Measurements from ENCODE around the gene RNF115. TPM values are rescaled to one million over a fixed set of nuclear protein-coding genes. Genes with fewer than 3 reads are reported as not detected.

Gene RNF115
- total RNA-seq, 6 experiments from 2014 or later, result 5.3 to 10.3 (median 8.0) TPM

DNA sequence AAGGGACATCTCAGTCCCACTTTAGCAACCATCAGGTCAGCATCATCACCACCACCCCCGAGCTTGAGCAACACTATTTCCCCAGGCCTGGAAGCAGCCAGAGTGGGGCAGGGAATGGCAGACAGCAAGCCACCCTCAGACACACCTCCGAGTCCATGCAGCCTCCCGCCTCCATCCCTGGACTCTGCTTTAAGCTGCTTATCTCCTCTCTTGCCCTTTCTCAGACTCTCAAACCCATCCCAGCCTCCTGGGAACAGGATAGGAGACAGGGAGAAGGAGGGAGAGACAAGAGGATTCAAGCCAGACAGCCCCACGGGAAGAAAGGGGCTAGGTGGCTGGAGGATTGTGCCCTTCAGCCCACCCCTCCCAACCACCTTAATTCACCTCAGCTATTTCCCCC lies 33.3 kb upstream of the RNF115 start:
- no CpG with 5 or more reads among the region's 4 CpGs for WGBS (ENCODE audit: insufficient coverage, low coverage, low lambda C conversion rate, missing lambda C conversion rate)
- intact Hi-C loops (cut with DNase I), result loop anchor here in 1 of 2 donors (10.0 kb wide), 1 partner anchor 48 kb away; no protein-coding TSS in a partner anchor

DNA sequence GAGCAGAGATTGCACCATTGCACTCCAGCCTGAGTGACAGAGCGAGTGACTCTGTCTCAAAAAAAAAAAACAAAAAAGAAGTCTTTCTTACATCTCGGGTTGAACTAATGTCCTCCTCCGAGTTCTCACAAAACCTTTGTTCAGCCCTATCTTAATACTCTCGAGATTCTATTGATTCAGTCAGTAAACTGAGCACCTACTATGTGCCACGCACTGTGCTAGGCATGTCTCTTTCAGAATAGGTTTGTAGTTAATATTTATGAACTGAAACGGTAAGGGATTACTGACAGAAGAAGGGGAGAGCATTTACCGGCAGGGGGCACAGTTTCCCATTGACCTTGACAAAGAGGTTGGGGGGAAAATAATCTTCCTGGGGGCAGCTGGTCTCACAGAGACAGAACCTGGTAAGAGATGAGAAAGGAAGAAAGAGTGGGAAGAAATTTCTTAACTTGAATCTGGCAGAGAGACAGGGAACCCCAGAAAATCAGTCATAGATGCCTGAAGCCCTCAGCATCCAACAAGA lies 31.6 kb upstream of the RNF115 start:
- H3K36me3 ChIP-seq, result peaks cover 0 to 46% (median 10%) of the 10 kb centered on the region in 4 donors
- no peak for ATAC-seq
- no peak overlapping the region for H3K27ac ChIP-seq
- 80% methylated on average over 7 of the region's 7 CpGs for WGBS (ENCODE audit: insufficient coverage, low coverage, low lambda C conversion rate, missing lambda C conversion rate)
- peaks cover 0 to 7% (median 0%) of the 10 kb centered on the region in 4 donors for H3K4me1 ChIP-seq
- H3K9me3 ChIP-seq, result no peaks in the 10 kb centered on the region
- intact Hi-C loops (cut with DNase I), result loop anchor here in 1 of 2 donors (10.0 kb wide), 1 partner anchor 49 kb away; no protein-coding TSS in a partner anchor
- H3K4me3 ChIP-seq, result no peak overlapping the region
- no peak for DNase-seq
- H3K27me3 ChIP-seq, result no peaks in the 10 kb centered on the region
- TF ChIP-seq POLR2A (IDR thresholded peaks at IDR 0.05) (no peak), CTCF (IDR thresholded peaks at IDR 0.05) (no peak)

More for the DNA sequence above, 33.3 kb upstream of the RNF115 start:
- Histone ChIP-seq H3K27ac (no peak overlapping the region), H3K27me3 (no peaks in the 10 kb centered on the region), H3K36me3 (peaks cover 0 to 38% (median 6%) of the 10 kb centered on the region in 4 donors), H3K4me3 (no peak overlapping the region), H3K4me1 (peaks cover 0 to 12% (median 0%) of the 10 kb centered on the region in 4 donors), H3K9me3 (no peaks in the 10 kb centered on the region)
- TF ChIP-seq POLR2A (IDR thresholded peaks at IDR 0.05) (no peak), CTCF (IDR thresholded peaks at IDR 0.05) (no peak)
- ATAC-seq (no peak), DNase-seq (no peak)

DNA sequence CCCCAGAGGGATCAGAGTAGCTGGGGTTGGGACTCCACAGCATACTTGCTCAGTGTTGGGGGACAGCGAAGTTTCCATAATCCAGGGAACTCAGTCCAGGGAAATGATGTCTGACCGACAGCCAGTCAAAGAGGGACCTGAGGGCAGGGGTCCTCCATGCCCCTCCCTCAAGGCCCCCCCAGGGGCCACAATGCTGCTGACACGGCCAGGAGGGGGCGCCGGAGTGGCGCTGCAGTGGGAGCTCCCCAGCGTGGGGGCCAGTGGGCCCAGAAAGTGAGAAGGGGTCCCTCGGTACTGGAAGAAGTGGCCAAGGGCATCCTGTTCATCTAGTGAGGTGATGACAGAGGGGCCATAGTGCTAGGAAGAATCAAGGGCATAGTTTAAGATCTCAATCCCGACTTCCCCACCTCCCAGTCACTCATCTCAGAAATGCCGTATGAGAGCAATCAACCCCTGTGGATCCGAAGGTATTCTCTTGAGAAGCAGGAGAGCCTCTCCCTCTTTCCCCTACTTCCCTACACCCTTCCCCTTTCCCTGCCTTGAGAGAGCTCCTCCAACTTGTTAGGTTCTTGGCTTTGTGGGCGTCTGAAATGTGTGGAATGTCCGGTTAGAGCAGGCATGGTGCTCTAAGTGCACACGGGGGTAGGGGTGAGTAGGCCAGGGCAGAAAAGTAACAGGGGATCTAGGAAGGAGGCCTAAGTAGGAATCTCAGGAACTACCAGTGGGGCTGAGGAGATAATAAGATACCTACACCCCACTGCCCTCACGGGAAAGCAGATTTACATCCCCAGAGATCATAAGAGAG lies 25.7 kb upstream of the RNF115 start:
- no peak overlapping the region for H3K27ac ChIP-seq

GRCh38 chr1:145847827-145848226 lies 23.9 kb upstream of the RNF115 start:
- no peak for TF ChIP-seq POLR2A (IDR thresholded peaks at IDR 0.05)
- no peak for TF ChIP-seq CTCF (IDR thresholded peaks at IDR 0.05)
- Histone ChIP-seq H3K4me3 (no peak overlapping the region), H3K9me3 (no peaks in the 10 kb centered on the region), H3K4me1 (peaks cover 0 to 14% (median 2%) of the 10 kb centered on the region in 4 donors), H3K36me3 (peaks cover 0 to 24% (median 6%) of the 10 kb centered on the region in 4 donors), H3K27ac (no peak overlapping the region), H3K27me3 (no peaks in the 10 kb centered on the region)
- no peak for ATAC-seq
- no peak for DNase-seq
- WGBS (ENCODE audit: insufficient coverage, low coverage, low lambda C conversion rate, missing lambda C conversion rate), result 66% methylated on average over 3 of the region's 3 CpGs
- intact Hi-C loops (cut with DNase I), result loop anchor here in 1 of 2 donors (10.0 kb wide), 1 partner anchor 167 kb away; no protein-coding TSS in a partner anchor

More for the DNA sequence above, 25.7 kb upstream of the RNF115 start:
- peak in 1 of 4 donors; percentile 4 for TF ChIP-seq CTCF (IDR thresholded peaks at IDR 0.05)
- no peak for TF ChIP-seq POLR2A (IDR thresholded peaks at IDR 0.05)
- DNase-seq (no peak), ATAC-seq (no peak)
- Histone ChIP-seq H3K27me3 (no peaks in the 10 kb centered on the region), H3K9me3 (no peaks in the 10 kb centered on the region), H3K4me3 (no peak overlapping the region), H3K4me1 (peaks cover 0 to 14% (median 2%) of the 10 kb centered on the region in 4 donors), H3K36me3 (peaks cover 0 to 33% (median 8%) of the 10 kb centered on the region in 4 donors)
- intact Hi-C loops (cut with DNase I), result loop anchor here in 1 of 2 donors (10.0 kb wide), 2 partner anchors 55 to 165 kb away; no protein-coding TSS in a partner anchor
- WGBS (ENCODE audit: insufficient coverage, low coverage, low lambda C conversion rate, missing lambda C conversion rate), result 78% methylated on average over 8 of the region's 15 CpGs

All from right lobe of liver (tissue), 6 donors.